ENCODE measurements around the gene TTC14. TPM values are rescaled to one million over a fixed set of nuclear protein-coding genes. Genes with fewer than 3 reads are reported as not detected.

Gene TTC14, protein sequence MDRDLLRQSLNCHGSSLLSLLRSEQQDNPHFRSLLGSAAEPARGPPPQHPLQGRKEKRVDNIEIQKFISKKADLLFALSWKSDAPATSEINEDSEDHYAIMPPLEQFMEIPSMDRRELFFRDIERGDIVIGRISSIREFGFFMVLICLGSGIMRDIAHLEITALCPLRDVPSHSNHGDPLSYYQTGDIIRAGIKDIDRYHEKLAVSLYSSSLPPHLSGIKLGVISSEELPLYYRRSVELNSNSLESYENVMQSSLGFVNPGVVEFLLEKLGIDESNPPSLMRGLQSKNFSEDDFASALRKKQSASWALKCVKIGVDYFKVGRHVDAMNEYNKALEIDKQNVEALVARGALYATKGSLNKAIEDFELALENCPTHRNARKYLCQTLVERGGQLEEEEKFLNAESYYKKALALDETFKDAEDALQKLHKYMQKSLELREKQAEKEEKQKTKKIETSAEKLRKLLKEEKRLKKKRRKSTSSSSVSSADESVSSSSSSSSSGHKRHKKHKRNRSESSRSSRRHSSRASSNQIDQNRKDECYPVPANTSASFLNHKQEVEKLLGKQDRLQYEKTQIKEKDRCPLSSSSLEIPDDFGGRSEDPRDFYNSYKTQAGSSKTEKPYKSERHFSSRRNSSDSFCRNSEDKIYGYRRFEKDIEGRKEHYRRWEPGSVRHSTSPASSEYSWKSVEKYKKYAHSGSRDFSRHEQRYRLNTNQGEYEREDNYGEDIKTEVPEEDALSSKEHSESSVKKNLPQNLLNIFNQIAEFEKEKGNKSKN
- total RNA-seq, result 9.2 and 17.2 TPM in 2 replicates

DNA sequence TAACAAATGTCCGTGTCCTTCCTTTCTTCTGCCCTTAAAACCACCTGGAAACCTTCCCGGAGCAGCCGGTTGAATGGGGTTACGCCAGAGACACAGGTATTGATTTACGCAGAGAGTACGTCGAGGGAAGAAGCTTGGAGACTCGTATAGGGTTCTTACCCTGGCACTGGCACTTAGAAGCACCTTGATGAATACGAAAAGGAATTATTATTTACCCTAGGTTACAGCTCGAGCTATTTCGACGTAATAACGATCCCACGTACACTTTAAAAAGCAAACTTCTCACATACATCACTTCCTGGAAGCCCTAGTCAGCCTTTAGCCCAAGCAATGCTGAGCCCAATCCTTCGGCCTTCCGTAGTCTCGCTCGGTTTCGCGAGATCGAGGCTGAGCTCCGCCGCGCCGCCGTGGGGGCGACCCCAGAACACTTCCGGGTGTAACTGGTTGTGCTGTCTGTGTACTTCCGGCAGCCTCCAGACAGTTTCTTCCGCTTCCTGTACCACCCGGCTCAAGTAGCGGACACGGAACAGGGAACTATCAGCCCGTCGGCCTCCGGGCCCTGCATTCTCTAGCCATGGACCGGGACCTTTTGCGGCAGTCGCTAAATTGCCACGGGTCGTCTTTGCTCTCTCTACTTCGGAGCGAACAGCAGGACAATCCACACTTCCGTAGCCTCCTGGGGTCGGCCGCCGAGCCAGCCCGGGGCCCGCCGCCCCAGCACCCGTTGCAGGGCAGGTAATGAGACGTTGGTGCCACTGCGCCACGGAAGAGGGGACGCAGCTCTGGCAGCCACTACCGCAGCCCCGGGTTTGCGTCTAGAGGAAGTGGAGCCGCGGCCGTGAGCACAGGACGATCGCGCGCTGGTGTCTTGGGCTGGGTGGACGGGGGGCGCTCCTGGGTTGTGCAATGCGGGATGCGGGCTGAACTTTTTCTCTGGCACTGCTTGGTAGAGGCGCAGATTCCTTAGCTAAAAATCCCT lies at the start of gene TTC14:
TTC14 (plus strand) TSS at position 476 of the 979 bp plus-strand sequence; CDS start at position 575, 99 bp downstream.

Other genes with a start within 250 kb of the TTC14 start
- not detected in 2 replicates for gene CCDC39, start 77.3 kb downstream of the TTC14 start, total RNA-seq

Data from bronchus fibroblast of lung (primary cell).